Ovary (tissue), 9 donors: Measurements from ENCODE around the gene TSEN15. TPM values are rescaled to one million over a fixed set of nuclear protein-coding genes. Genes with fewer than 3 reads are reported as not detected.
"Not testable (repeated sequence)": the region's sequence is repeated elsewhere in the genome, so short reads cannot be mapped to it uniquely, and the experiment has no call there.

Experiments used
- DNase-seq, 5 donors: peaks; one replicate each; pipeline ENCODE4 v3.0.0-alpha.2; 2019 to 2020
- H3K27ac ChIP-seq, 2 donors: fragments of 200-600 bp; one replicate each; pipeline versions ENCODE4 v1.5.1 to v1.8.0; 2019 to 2022
- H3K27me3 ChIP-seq: fragments of 200-600 bp; one replicate; pipeline ENCODE4 v1.8.0; 2022
- H3K36me3 ChIP-seq: fragments of 200-600 bp; sonication (generic); one replicate; pipeline ENCODE4 v1.5.1; 2019
- H3K4me1 ChIP-seq: one replicate; pipeline ENCODE4 v1.8.1; 2013; ENCODE audit warnings: mild to moderate bottlenecking, moderate library complexity; ENCODE audit not compliant: insufficient read depth
- H3K4me3 ChIP-seq: fragments of 200-600 bp; sonication (generic); one replicate; pipeline ENCODE4 v1.5.1; 2017
- H3K9me3 ChIP-seq, 2 donors: fragments of 200-600 bp in 1 of 2; sonication (generic) in 1 of 2; one replicate each; pipeline versions ENCODE4 v1.5.1 to v1.8.1; 2013 to 2019; ENCODE audit warnings: mild to moderate bottlenecking in 1 of 2, moderate library complexity in 1 of 2
- CTCF ChIP-seq, 3 donors: fragments of 450-650 bp in 2 of 3; fragments of 200-600 bp in 1 of 3; IDR thresholded peaks; one replicate each; pipeline versions ENCODE4 v1.5.1 to v1.8.0; 2016 to 2022; ENCODE audit warnings: antibody characterized with exemption in 3 of 3, mild to moderate bottlenecking in 1 of 3
- EP300 ChIP-seq: sonication (generic); formaldehyde crosslinking; IDR thresholded peaks from one replicate; pipeline ENCODE4 v1.6.1; 2017; ENCODE audit warnings: antibody characterized with exemption
- POLR2A ChIP-seq: fragments of 450-650 bp; IDR thresholded peaks from one replicate; pipeline ENCODE4 v1.6.1; 2017; ENCODE audit warnings: antibody characterized with exemption, mild to moderate bottlenecking, moderate library complexity
- WGBS, 3 donors: extraction: QIAGEN DNeasy Blood & Tissue Kit in 1 of 3; methylation state at CpG; one replicate each; pipeline versions ENCODE4 v1.1.5 to v1.1.7; 2013 to 2017; 5-methylcytosine and 5-hydroxymethylcytosine counted together
- intact Hi-C, 4 donors: fragments of 100-400 bp; cut with DNase I; formaldehyde crosslinking; loops; one replicate each; pipeline versions ENCODE4 v1.11.0 to v1.15.1; 2022 to 2023
- polyA plus RNA-seq, 2 donors: library from polyadenylated mRNA; stranded (reverse); fragments of 200-250 nt in 1 of 2; fragments of 350-450 nt in 1 of 2; fragmentation: Illumina TruSeq in 1 of 2; extraction: RNeasy Lipid Tissue Mini Kit (QIAGEN cat#74804) in 1 of 2; gene quantifications; one replicate each; pipeline ENCODE4 v1.2.3, GENCODE V29; 2013 to 2014
- total RNA-seq, 7 donors: library from RNA; depleted of rRNA in 2 of 7; stranded (reverse); fragments of >200 nt in 2 of 7; fragmentation: NEBNext Ultra II Directional in 3 of 7; extraction: Animal tissue kit (Norgen Biotek cat#: 25700) in 3 of 7; gene quantifications; one replicate each; pipeline versions ENCODE4 v1.1.0 to v1.2.4, GENCODE V29; 2016 to 2023
- donor health status: DM: no; HTN: no; CAD: no; lungs with moderate emphysema.
- donor health status: DM: no; HTN: no; CAD: no.
- donor health status: Bipolar disorder and iron deficiency.
- donor health status: DM: yes; HTN: yes; CAD: no.
- donor health status: DM: no; HTN: no; CAD: no.
- donor health status: DM: yes; HTN: yes; CAD: no.

TSEN15 gene
- total and polyA plus RNA-seq, 9 donors = 12.7 to 54.1 (median 18.2) TPM

- H3K27ac ChIP-seq = no peak overlapping the region
- no peak overlapping the region for H3K4me3 ChIP-seq
- H3K4me1 ChIP-seq = peaks cover 8% of the 10 kb centered on the region
- TF ChIP-seq POLR2A (no peak), EP300 (no peak), CTCF (IDR thresholded peaks at IDR 0.05) (no peak)
- H3K27me3 ChIP-seq = no peaks in the 10 kb centered on the region
- intact Hi-C loops = no loop called here
- no peak for DNase-seq
- no peaks in the 10 kb centered on the region for H3K36me3 ChIP-seq
- 89 to 95% (median 91%) methylated on average over 4 of the region's 4 CpGs for WGBS, 3 donors
- no peaks in the 10 kb centered on the region for H3K9me3 ChIP-seq
Observed at GRCh38 chr1:184039126-184039525, 12.4 kb upstream of the TSEN15 start.

- Histone ChIP-seq H3K27me3 (no peaks in the 10 kb centered on the region), H3K4me1 (peaks cover 4% of the 10 kb centered on the region), H3K36me3 (no peaks in the 10 kb centered on the region), H3K9me3 (no peaks in the 10 kb centered on the region), H3K27ac (no peak overlapping the region), H3K4me3 (no peak overlapping the region)
- intact Hi-C loops = no loop called here
- TF ChIP-seq EP300 = no peak
- no peak for TF ChIP-seq POLR2A
- TF ChIP-seq CTCF (IDR thresholded peaks at IDR 0.05) = no peak
- 83 to 85% (median 84%) methylated on average over 3 of the region's 3 CpGs for WGBS, 3 donors
- no peak for DNase-seq
Observed at GRCh38 chr1:184041731-184042130, 9.8 kb upstream of the TSEN15 start.

- not testable (repeated sequence) for H3K36me3 ChIP-seq
Observed at GRCh38 chr1:184043315-184043714, 8.2 kb upstream of the TSEN15 start.

GRCh38 chr1:184044603-184045376 is 6.7 kb upstream of the TSEN15 start:
- DNase-seq = no peak
- no peaks in the 10 kb centered on the region for H3K4me1 ChIP-seq
- WGBS, 3 donors = 82 to 86% (median 82%) methylated on average over 3 of the region's 3 CpGs
- intact Hi-C loops = no loop called here
- H3K27ac ChIP-seq = no peak overlapping the region
- no peaks in the 10 kb centered on the region for H3K36me3 ChIP-seq
- no peaks in the 10 kb centered on the region for H3K27me3 ChIP-seq
- H3K4me3 ChIP-seq = no peak overlapping the region
- TF ChIP-seq EP300 = no peak
- TF ChIP-seq CTCF (IDR thresholded peaks at IDR 0.05) = no peak
- TF ChIP-seq POLR2A = no peak
- H3K9me3 ChIP-seq = no peaks in the 10 kb centered on the region

More at GRCh38 chr1:184043315-184043714, 8.2 kb upstream of the TSEN15 start:
- WGBS, 3 donors = 72 to 90% (median 88%) methylated on average over 2 of the region's 2 CpGs
- H3K4me3 ChIP-seq, H3K9me3 ChIP-seq, H3K4me1 ChIP-seq, H3K27ac ChIP-seq, intact Hi-C loops, H3K27me3 ChIP-seq, DNase-seq: not testable (repeated sequence)

- intact Hi-C loops, H3K4me1 ChIP-seq, H3K4me3 ChIP-seq, H3K36me3 ChIP-seq, H3K9me3 ChIP-seq, H3K27me3 ChIP-seq, H3K27ac ChIP-seq, DNase-seq: not testable (repeated sequence)
- 65 to 71% (median 67%) methylated on average over 5 of the region's 5 CpGs for WGBS, 3 donors
Observed at GRCh38 chr1:184047541-184047940, 4.0 kb upstream of the TSEN15 start.
